Measurements from ENCODE around the gene MARCHF6. TPM values are rescaled to one million over a fixed set of nuclear protein-coding genes. Genes with fewer than 3 reads are reported as not detected.
"Not testable (repeated sequence)": the region's sequence is repeated elsewhere in the genome, so short reads cannot be mapped to it uniquely, and the experiment has no call there.

MARCHF6 gene
- total RNA-seq, 4 donors from 2014 or later: 76.5 to 121 (median 92.9) TPM

DNA sequence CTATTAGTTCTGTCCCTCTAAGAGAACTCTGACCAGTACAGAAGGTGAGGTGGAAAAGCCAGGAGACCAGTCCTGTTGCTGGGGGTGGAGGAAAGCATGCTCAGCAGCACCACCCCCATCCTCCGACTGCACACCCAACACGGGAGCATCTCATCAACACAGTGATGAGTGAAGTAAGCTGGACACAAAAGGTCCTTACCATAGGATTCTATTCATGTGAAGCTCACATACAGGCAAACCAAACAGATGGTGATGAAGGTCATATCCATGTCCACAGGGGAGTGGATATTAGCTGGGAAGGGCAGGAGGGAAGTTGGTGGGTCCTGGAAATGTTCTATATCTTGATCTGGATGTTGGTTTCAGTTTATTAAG, 14.8 kb upstream of the MARCHF6 start:
- H3K27me3 ChIP-seq: no peaks in the 10 kb centered on the region
- H3K27ac ChIP-seq (replicated peaks in 1 of 4): no peak overlapping the region
- WGBS: 88% methylated on average over 2 of the region's 2 CpGs
- DNase-seq (ENCODE audit: extremely low spot score): no peak
- H3K4me1 ChIP-seq: peaks cover 7 to 19% (median 13%) of the 10 kb centered on the region in 4 donors
- TF ChIP-seq, protein P1, sequence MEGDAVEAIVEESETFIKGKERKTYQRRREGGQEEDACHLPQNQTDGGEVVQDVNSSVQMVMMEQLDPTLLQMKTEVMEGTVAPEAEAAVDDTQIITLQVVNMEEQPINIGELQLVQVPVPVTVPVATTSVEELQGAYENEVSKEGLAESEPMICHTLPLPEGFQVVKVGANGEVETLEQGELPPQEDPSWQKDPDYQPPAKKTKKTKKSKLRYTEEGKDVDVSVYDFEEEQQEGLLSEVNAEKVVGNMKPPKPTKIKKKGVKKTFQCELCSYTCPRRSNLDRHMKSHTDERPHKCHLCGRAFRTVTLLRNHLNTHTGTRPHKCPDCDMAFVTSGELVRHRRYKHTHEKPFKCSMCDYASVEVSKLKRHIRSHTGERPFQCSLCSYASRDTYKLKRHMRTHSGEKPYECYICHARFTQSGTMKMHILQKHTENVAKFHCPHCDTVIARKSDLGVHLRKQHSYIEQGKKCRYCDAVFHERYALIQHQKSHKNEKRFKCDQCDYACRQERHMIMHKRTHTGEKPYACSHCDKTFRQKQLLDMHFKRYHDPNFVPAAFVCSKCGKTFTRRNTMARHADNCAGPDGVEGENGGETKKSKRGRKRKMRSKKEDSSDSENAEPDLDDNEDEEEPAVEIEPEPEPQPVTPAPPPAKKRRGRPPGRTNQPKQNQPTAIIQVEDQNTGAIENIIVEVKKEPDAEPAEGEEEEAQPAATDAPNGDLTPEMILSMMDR (IDR thresholded peaks at IDR 0.05): no peak
- TF ChIP-seq EP300 (IDR thresholded peaks at IDR 0.05): no peak
- no peak for TF ChIP-seq POLR2AphosphoS5 (IDR thresholded peaks at IDR 0.05)
- TF ChIP-seq POLR2A (IDR thresholded peaks at IDR 0.05; ENCODE audit: low read depth): no peak
- H3K36me3 ChIP-seq: no peaks in the 10 kb centered on the region
- intact Hi-C loops (cut with DNase I): no loop called here
- no peaks in the 10 kb centered on the region for H3K9me3 ChIP-seq
- H3K4me3 ChIP-seq: no peak overlapping the region

DNA sequence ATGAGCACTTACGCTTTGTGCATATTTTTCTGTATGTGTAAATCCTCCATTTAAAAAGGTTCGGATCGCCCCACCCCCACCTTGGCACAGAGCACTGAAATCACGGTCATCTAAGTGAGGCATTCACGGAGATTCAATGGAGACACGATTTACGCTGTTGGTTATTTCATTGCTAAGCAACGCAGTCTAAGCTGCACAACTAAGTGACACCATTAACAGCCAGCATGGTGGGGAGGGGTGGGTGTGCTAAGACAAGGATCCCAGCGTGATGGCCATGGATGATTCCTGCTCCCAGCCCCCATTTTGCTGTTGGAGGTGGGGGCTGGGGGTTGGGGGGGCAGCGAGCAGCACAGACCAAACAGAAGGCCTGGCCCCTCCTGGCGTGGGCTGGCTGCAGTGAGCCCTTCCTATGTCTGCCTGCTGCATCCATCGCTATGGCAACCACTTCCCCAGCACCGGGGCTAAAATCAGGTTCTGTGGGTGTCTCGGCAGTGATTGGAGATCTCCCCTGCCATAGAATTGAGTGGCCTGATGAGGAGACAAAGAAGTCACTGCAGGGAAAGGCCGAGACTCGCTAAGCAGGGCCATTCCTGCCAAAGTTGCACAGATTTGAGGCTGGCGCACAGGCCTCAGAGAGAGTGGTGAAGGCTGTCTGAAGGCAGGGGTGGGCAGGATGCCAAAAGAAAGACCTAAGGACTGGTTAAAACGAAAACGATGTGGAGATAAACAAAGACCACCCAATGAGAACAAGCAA, 14.3 kb upstream of the MARCHF6 start:
- TF ChIP-seq POLR2A (IDR thresholded peaks at IDR 0.05; ENCODE audit: low read depth): no peak
- TF ChIP-seq, protein P1 (IDR thresholded peaks at IDR 0.05): no peak
- H3K9me3 ChIP-seq: no peaks in the 10 kb centered on the region
- no peak overlapping the region for H3K27ac ChIP-seq (replicated peaks in 1 of 4)
- 61% methylated on average over 14 of the region's 19 CpGs for WGBS
- H3K4me3 ChIP-seq: no peak overlapping the region
- no peaks in the 10 kb centered on the region for H3K27me3 ChIP-seq
- intact Hi-C loops (cut with DNase I): no loop called here
- no peak for DNase-seq (ENCODE audit: extremely low spot score)
- H3K4me1 ChIP-seq: peaks cover under 1 to 13% (median 7%) of the 10 kb centered on the region in 4 donors
- no peaks in the 10 kb centered on the region for H3K36me3 ChIP-seq

DNA sequence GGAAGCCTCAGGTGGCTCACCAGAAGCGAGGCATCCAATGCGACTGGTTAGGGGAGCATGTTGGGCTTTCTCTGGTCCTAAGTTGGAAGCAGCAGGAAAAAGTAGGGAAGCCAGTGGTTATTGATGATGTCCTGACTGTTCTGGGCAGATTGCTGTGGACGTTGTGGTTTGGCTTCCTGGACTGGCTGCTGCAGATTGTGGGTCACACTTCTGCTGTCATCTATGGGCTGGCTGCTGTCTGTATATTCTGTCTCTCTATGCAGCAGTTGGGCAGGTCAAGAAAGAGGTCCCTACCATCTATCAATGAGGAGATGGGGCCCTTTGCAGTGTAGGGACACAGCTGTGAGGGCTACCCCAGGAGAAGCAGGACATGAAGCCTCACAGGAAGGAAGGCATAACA, 13.5 kb upstream of the MARCHF6 start:
- Histone ChIP-seq H3K9me3 (no peaks in the 10 kb centered on the region), H3K27me3 (no peaks in the 10 kb centered on the region), H3K27ac (replicated peaks in 1 of 4) (no peak overlapping the region), H3K36me3 (no peaks in the 10 kb centered on the region), H3K4me3 (no peak overlapping the region), H3K4me1 (peaks cover 0 to 12% (median 5%) of the 10 kb centered on the region in 4 donors)
- intact Hi-C loops (cut with DNase I): no loop called here
- 100% methylated on average over 3 of the region's 3 CpGs for WGBS
- TF ChIP-seq POLR2AphosphoS5 (IDR thresholded peaks at IDR 0.05) (no peak), EP300 (IDR thresholded peaks at IDR 0.05) (no peak), POLR2A (IDR thresholded peaks at IDR 0.05; ENCODE audit: low read depth) (no peak)
- TF ChIP-seq, protein P1 (IDR thresholded peaks at IDR 0.05): no peak
- no peak for DNase-seq (ENCODE audit: extremely low spot score)

DNA sequence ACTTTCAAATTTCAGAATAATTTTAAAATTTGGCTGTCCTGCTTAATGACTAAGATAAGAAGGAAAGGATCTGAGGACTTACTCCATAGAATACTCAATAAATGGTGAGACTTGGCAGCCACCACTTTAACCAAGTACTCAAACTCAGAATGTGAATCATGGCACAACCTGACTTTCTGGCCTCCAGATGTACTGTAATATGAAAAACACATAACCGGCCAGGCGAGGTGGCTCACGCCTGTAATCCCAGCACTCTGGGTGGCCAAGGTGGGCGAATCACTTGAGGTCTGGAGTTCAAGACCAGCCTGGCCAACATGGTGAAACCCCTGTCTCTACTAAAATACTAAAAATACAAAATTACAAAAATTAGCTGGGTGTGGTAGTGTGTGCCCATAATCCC, 10.0 kb upstream of the MARCHF6 start:
- Histone ChIP-seq H3K9me3 (no peaks in the 10 kb centered on the region), H3K36me3 (no peaks in the 10 kb centered on the region), H3K27ac (replicated peaks in 1 of 4) (no peak overlapping the region), H3K27me3 (no peaks in the 10 kb centered on the region), H3K4me3 (no peak overlapping the region), H3K4me1 (peaks cover 0 to 12% (median 5%) of the 10 kb centered on the region in 4 donors)
- DNase-seq (ENCODE audit: extremely low spot score): no peak
- intact Hi-C loops (cut with DNase I): no loop called here
- TF ChIP-seq POLR2A (IDR thresholded peaks at IDR 0.05; ENCODE audit: low read depth) (no peak), EP300 (IDR thresholded peaks at IDR 0.05) (no peak), POLR2AphosphoS5 (IDR thresholded peaks at IDR 0.05) (no peak)
- TF ChIP-seq, protein P1 (IDR thresholded peaks at IDR 0.05): no peak
- WGBS: 97% methylated on average over 4 of the region's 4 CpGs

DNA sequence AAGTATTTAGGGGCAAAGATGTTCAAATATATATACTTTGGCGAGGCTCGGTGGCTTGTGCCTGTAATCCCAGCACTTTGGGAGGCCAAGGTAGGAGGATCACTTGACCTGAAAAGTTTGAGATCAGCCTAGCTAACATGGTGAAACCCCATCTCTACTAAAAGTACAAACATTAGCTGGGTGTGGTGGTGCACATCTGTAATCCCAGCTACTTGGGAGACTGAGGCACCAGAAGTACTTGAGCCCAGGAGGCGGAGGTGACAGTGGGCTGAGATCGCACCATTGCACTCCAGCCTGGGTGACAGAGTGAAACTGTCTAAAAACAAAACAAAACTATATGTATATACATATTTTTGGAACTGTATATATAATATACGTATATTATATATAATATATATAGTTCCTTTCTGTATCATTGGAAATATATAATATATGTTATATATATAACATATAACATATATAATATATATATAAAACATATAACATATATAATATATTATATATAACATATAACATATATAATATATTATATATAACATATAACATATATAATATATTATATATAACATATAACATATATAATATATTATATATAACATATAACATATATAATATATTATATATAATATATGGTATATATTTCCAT, 8.9 kb upstream of the MARCHF6 start:
- H3K4me3 ChIP-seq; H3K27me3 ChIP-seq; DNase-seq (ENCODE audit: extremely low spot score); H3K9me3 ChIP-seq; H3K27ac ChIP-seq (replicated peaks in 1 of 4); intact Hi-C loops (cut with DNase I); H3K36me3 ChIP-seq; H3K4me1 ChIP-seq: not testable (repeated sequence)
- WGBS: 99% methylated on average over 5 of the region's 5 CpGs
